NCI-H82 (cell line): ENCODE results near the gene SLC38A8.

ENCODE experiments used
- DNase-seq: peaks from one replicate; lab custom pipeline; 2025; lab: John Stamatoyannopoulos, UW

Gene SLC38A8

GRCh38 chr16:84042308-84042878 lies at the start of gene SLC38A8:
Gene SLC38A8, minus strand, starts transcription at chr16:84042795. Its CDS starts 638 bp downstream, at chr16:84042157.
- no peak for DNase-seq

- DNase-seq: peak; percentile 89
Observed at GRCh38 chr16:84091460-84091859, 48.9 kb upstream of the SLC38A8 start.

GRCh38 chr16:84090211-84090610 lies 47.6 kb upstream of the SLC38A8 start:
- no peak for DNase-seq

DNA sequence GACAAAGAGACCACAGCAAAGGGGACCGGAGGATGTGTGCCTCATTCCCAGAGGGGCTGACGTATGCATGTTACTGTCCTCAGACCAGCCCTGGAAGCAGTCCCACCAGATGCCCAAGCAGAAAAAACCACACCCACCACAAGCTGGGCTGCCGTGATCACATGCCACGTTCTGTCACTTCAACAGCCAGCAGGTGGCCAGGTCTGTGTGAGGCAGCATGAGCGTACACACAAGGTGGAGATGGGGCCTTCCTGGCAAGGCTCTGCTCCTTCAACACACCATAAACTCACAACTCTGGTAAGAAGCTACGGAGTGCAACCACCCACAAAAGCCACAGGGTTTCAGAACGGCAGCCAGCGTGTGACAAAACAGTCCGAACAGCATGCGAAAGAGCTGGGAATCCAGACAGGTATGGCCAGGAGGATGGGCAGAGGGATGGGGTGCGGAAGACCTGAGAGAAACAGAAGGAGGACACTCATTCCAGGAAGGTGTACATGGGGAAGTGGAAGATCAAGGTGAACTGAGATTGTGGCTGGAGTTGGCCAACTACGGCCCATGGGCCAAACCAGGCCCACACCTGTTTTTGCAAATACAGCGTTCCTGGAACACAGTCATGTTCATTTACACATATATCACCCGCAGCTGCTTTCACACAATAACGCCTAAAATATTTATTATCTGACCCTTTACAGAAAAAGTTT lies 46.2 kb upstream of the SLC38A8 start:
- DNase-seq: no peak

- DNase-seq: no peak
Observed at GRCh38 chr16:84087466-84088151, 45.0 kb upstream of the SLC38A8 start.

- no peak for DNase-seq
Observed at GRCh38 chr16:84087001-84087400, 44.4 kb upstream of the SLC38A8 start.

DNA sequence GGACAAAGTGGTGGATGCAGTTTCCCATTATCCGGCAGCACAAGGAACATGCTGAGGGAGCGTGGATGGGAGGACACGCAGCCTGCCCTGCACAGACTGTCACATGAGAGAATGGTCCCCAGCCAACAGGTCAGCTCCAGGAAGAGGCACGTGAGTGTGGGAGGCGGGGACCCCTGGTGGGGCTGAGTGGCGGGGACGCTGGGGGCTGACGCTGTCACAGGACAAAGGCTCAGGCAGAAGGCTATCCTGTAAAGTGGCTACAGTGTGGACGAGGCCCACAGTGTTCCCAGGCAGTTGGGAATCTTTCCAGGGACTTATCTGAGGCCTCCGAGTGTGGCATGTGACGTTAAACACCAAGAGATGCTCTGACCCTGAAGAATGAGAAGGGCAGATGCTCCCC lies 43.7 kb upstream of the SLC38A8 start:
- no peak for DNase-seq

GRCh38 chr16:84085773-84086172 lies 43.2 kb upstream of the SLC38A8 start:
- DNase-seq: no peak

DNA sequence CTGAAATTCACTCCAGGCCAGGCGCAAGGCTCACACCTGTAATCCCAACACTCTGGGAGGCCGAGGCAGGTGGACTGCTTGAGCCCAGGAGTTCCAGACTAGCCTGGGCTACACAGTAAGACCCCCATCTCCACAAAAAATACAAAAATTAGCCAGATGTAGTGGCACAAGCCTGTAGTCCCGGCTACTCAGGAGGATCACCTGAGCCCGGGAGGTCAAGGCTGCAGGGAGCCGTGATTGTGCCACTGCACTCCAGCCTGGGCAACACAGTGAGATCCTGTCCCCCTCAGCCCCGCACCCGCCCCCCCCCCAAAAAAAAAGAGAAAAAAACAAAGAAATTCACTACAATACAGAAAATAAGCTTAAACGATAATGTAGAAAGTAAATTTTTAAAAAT lies 42.7 kb upstream of the SLC38A8 start:
- no peak for DNase-seq

DNA sequence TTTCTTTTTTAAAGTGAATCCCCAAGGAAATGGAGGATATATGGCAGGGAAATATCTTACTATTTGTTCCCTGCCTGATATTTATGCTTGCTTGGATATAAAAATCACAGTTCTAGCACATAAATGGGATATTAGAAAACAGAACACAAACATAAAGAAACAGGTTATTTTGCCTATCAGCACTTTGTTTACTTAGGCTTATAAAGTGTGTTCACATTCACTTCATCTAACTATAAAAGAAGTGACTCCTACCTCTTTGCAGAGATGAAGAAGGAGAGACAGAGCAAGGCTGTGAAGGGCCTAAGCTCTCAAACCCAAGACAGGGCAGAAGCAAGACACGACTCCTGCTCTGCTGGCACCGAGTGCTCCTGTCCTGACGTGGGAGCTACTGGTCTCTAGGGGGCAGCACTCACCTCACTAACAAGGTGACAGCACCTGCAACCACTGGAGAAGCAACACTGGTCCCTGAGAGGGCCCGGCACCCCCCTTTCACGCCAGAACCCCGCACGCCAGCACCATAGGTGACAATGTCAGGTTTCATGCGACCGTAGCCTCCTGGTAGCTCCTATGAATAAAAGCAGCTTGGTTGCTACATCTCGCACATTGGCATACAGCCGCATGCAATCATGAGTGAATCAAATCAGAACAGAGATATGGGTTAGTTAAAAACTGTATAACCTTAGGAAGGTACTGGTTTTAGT lies 42.1 kb upstream of the SLC38A8 start:
- DNase-seq: peak; percentile 83

DNA sequence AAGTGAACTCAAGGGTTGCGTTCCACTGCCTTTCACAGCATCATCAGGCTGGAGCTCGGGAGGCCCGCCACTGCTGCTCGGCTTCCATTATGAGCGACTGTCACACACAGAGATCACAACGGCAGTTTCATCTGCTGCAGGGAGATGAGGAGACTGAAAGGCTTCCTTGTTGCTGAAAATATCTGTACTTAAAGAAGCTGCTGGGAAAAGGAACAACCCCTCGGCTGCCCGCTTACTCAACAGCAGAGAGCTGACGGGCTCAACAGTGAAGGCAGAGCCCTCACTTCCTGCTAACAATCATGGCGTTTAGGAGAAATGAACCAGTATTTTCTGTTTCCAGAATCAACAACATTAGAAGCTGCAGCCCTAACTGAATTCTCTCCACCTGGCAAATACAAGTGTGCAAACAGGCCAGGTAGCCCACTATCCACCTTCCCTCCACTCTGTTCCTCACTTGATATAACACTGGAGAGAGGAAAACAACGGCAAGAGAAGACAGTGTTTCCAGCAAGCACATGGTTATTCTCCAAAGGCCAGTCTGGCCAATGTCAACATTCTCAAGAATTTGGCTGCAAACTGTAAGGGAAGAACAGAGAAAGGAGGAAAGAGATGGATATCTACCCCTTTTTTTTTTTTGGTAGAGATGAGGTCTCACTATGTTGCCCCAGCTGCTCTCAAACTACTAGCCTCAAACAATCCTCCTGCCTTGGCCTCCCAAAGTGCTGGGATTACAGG lies 40.4 kb upstream of the SLC38A8 start:
- DNase-seq: no peak

GRCh38 chr16:84082110-84082509 lies 39.5 kb upstream of the SLC38A8 start:
- no peak for DNase-seq

- DNase-seq: no peak
Observed at GRCh38 chr16:84081446-84081989, 38.9 kb upstream of the SLC38A8 start.

DNA sequence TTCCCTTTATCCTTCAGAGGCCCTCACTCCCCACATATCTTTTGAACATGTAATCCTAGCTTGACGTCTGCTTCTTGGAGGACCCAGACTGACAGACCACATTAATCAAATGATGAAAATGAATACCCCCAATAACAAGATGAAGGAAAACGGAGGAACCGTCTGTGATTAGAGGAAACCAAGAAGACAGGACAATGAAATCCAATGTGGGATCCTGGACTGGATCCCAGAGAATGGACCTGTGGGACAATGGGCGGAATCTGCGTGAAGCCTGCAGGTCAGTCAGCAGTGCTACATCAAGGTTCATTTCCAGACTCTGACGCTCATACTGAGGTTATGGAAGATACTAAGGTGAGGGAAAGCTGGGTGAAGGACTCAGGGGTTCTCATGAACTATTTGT lies 38.2 kb upstream of the SLC38A8 start:
- DNase-seq: no peak

GRCh38 chr16:84080378-84080777 lies 37.8 kb upstream of the SLC38A8 start:
- no peak for DNase-seq

DNA sequence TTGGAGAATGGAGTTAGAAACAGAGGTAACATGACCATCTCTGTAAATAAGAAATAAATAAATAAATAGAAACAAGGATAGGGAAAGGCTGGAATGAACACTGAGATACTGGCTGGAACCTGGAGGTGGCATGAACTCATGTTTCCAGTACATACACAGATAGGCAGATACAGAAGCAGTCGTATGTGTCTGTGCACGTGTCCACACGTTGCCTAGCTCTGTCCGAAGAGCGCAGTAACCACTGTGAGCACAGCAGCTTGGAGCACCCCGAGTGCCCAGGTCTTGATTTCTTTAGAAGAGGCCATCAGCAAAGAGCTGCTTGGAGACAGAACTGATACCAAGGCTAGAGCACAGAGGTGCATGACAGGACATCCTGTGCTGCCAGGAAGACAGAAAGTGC lies 37.1 kb upstream of the SLC38A8 start:
- DNase-seq: no peak

- no peak for DNase-seq
Observed at GRCh38 chr16:84075376-84075775, 32.8 kb upstream of the SLC38A8 start.

DNA sequence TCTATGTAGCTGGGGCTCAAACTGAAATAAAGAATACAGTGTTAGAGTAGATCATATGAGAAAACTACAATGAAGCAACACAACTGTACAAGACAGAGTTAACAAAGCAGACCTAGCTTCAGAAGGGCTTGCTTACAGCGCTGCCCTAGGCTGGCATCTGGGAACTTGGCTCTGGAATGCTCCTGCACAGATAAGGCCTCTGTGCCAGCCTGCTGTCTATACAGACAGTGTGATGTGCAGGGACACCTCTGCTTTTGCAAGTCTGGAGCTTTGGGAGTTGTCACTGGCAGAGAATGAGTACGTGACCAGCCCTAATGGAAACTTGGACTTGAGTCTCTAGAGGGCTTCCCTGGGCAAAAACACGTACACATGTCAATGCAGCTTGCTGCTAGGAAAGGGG lies 32.1 kb upstream of the SLC38A8 start:
- no peak for DNase-seq

- DNase-seq: no peak
Observed at GRCh38 chr16:84072014-84072413, 29.4 kb upstream of the SLC38A8 start.

DNA sequence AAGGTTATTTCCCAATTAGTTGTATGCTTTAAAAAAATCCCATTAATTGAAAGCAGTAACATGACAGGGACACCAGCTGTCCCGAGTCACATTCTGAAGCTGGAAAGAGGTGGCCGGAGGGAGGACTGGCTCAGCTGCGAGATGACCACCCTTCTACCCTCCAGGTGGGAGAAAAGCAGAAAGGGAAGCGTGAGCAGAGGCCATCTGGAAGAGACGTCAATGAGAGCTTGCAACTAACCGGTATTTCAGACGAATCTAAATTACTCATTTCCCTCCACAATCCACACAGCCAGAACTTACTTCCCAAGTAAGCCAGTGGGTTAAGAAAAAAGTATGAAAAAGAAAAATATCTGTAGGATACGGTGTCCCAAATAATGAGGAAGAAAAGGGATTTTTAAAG lies 28.5 kb upstream of the SLC38A8 start:
- DNase-seq: no peak

GRCh38 chr16:84069540-84069939 lies 26.9 kb upstream of the SLC38A8 start:
- no peak for DNase-seq
